HG02642 (cell line): ENCODE data around the gene CAMK2B.

Experiments
- ATAC-seq: cut with Tn5 transposase; IDR thresholded peaks from one replicate; pipeline ENCODE4 v1.9.1; 2021; ENCODE audit warnings: mild to moderate bottlenecking; ENCODE audit not compliant: unreplicated experiment, poor library complexity

The CAMK2B gene

GRCh38 chr7:44311561-44312495 is 13.6 kb downstream of the CAMK2B start:
- ATAC-seq: no peak

DNA sequence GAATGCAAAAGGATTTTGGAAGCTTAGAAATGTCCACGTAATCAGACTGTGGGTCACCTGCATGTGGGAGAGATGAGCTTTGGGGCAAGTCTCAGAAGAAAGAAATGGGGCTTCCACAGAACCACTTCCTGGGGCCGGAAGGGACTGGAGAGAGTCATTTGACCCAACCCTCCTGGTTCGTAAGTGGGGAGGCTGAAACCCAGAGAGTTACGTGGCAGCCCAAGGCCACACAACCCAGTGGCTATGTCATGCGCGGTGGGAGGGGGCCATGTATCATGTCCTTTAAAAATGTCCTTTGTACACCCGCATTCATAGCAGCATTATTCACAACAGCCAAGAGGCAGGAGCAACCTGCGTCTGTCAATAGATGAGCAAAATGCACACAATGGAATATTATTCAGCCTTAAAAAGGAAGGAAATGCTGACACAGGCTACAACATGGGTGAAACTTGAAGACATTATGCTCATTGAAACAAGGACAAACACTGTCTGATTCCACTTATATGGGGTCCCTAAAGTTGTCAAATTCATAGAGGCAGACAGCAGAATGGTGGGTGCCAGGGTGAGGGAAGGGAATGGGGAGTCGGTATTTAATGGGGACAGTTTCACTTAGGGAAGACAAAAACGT is 15.1 kb downstream of the CAMK2B start:
- ATAC-seq: no peak

GRCh38 chr7:44309271-44310091 is 15.9 kb downstream of the CAMK2B start:
- peak; percentile 45 for ATAC-seq

GRCh38 chr7:44308596-44309270 is 16.7 kb downstream of the CAMK2B start:
- no peak for ATAC-seq

DNA sequence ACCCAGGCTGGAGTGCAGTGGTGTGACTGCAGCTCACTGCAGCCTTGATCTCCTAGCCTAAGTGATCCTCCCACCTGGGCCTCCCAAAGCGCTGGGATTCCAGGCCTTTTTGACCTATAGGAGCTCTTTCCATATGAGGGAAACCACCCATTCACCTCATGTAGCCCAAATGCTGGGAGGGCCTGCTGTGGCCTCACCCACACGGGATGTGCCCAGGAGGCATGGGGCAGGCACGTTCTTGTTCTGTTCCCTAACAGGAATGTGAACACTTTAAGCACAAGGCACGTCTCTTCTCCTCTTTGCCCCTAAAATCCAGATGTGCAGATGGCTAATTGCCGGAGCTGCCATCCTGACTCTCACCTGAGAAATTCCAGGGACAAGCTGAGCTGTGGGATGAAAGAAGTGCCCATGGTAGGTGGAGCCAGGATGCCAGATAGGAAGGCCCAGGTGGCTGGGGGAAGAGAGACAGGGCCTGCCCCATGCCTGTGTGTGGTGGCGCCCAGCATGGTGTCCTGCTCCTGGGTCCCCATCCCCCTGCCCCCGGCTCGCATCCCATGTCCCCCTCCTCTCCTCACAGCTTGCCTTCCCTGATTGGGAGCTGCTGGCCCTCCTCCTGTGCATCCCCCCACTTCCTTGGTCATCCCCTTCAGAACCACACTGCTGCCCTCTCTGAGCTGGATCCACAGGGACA is 17.3 kb downstream of the CAMK2B start:
- ATAC-seq: no peak

DNA sequence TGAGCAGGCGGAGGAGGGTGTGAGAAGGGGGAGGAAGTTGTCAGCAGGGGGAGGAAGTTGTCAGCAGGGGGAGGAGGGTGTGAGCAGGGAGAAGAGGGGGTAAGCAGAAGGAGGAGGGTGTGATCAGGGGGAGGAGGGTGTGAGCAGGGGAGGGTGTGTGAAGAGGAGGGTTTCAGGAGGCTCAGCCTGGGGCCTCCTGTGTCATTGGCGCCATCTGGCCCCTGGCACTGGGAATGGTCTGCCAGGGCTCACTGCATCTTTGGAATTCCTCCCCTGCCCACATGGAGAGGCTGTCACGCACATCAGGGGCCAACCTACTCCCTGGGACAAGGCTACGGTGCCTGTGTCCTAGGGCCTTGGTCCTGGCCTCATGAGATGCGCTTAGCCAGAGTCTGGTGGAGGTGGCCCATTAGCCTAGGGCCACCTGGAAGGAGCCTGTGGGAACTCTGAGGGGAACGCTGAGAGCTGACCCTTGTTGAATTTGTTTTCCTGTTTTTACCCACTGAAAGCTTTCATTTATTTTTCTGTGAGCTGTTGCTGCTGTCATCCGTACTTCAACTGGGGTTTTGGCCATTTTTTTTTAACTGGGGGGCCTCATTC is 18.0 kb downstream of the CAMK2B start:
- no peak for ATAC-seq

DNA sequence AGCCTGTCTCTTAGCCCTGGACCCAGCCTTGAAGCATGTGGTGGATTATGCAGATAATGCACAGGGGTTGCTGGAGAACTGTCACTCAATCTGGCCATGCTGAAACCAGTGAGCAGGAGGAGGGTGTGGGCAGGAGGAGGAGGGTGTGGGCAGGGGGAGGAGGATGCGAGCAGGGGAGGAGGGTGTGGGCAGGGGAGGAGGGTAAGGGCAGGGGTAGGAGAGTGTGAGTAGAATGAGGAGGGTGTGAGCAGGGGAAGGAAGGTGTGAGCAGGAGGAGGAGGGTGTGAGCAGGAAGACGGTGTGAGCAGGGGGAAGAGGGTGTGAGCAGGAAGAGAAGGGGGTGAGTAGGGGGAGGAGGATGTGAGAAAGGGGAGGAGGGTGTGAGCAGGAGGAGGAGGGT is 18.8 kb downstream of the CAMK2B start:
- no peak for ATAC-seq

DNA sequence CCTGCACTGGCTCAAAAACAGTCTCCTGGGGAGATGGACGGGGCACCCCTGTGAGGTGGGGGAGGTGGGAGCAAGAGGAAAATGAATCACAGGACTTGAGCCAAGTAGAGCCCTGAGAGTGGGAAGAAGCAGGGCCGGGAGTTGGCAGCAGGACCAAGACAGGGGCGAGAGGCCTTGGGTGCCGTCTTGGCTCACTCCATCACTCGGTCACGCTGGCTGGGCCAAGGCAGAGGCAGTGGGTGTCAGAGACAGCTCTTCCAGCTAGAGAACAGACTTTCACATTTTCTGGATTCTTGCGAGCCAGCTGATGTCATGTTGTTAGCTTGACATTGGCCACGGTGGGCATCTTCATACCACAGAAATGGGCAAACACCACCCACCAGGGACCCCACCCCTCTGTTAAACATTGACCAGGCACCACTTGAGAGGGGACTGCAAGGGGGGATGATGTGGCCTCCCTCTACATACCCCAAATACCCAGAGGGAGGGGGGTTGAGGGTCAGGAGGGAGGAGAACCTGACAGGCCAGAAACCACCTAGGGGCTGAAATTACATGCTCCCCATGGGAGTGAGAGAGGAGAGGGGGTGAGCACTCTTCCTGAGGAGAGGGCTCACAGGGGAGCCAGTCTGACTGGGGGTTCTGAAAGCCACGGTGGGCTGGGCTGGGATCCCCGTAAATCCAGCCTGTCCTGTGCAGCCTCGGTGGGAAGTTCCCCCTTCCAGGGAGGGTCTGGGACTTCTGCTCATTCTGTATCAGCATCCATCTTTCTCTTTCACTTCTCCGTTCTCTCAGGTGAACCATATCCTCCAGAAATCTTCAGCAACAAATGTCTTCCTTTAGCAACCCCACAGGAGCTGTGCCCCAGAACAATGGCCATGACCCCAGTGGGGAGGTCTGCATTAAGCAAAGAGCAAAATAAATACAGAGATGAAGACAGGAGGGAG is 19.6 kb downstream of the CAMK2B start:
- no peak for ATAC-seq

DNA sequence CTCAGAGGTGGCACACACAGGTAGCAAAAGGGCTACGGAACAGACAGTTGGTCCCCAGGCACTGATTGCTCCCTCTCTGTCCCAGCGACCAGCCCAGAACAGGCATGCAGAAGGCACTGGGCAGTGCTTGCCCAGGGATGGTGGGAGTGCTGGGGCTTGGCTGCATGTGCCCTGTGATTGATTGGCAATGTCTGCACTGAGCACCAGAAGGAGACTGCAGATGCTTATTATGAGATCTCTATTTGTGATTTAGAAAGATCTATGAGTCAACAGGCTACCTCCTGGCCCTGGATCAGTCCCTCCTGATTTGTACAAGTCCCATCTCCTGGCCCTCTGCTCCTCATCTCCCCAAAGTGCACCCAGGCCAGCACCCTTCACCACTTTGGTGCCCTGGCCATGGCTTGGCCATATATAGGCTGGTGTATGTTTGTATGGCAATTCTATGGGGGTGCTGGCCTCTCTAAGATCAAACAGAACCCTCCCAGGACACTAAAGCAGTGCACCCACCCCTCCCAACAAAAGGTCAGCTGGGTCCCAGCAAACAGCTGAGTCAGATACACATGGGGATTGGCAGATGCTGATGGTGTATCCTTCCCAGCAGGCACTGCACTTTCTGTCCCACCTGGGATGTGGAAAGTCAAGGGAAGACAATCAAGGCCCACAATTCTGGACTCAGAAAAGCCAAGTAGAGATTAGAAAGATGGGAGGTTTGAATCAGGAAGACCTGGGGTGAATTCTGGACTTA is 30.9 kb downstream of the CAMK2B start:
- no peak for ATAC-seq

DNA sequence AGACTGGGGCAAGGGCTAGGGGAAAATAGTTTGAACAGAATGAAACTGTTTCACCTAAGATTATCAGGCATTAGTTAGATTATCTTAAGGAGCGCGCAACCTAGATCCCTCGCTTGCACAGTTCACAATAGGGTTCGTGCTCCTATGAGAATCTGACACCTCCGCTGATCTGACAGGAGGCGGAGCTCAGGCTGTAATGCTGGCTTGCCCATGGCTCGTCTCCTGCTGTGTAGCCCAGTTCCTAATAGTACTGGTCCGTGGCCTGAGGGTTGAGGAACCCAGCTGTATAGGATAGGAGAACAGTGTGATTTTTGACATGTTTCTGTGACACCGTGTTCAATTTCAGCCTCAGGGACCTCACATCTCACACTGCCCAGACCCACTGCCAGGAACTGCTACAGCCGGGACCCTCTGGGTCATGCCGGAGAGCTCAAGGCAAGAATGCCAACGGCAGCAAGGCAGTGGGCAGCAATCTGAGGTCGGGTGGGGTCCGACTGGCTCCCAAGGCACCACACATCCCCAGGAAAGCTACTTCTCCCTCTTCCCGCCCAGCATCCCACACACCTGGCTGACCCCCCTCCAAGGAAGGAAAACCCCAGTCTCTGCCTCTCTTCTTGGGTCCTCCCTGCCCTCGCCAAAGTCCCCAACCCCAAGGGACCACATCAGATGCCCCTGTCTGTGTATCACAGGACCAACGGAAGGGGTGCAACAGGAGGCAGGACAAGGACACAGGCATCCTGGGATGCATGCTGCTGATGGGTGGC is 31.7 kb downstream of the CAMK2B start:
- ATAC-seq: no peak

- no peak for ATAC-seq
Observed at GRCh38 chr7:44292876-44293560, 32.4 kb downstream of the CAMK2B start.

DNA sequence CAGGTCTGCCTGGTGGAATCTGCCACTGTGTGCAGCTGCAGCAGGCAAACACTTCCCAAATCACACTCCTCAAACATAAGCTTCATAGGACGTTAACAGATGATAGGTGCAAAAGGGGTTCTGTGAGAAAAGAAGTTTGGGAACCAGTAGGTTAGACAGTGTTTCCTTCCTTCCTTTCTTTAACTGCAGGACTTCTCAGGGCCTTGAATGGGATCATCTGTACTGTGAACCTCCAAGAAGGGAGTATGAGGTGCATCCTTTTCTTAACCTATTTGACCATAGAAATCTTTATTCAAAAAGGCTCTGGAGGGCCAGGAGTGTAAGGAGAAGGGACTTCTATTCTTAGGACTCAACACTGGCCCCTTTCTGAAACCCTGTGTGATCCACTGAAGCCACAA is 33.0 kb downstream of the CAMK2B start:
- no peak for ATAC-seq

DNA sequence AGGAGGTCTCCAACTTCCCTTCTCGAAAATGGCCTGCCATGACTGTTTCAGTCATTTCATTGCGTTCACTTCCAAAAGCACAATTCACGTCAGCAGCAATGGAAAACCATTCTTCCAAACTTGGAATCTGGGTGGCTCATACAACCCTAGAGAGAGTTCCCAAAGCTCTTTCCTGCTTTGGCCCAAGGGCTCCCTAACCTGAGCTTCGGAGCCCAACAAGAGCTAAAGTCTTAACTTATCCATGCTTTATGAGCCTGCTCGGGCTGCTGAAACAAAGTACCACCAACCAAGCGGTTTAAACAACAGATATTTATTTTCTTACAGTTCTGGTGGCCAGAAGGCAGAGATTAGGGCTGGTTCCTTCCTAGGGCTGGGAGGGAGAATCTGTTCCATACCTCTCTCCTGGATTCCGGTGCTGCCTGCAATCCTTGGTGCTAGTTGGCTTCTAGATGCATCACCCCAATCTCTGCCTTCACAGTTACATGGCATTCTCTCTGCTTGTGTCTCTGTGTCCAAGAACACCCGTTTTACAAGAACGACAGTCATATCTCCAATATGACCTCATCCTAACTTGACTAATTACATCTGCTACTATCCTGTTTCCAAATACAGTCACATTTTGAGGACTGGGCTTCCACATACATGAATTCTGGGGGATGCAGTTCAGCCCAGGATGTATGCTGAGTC is 33.5 kb downstream of the CAMK2B start:
- ATAC-seq: no peak

- no peak for ATAC-seq
Observed at GRCh38 chr7:44291066-44291732, 34.2 kb downstream of the CAMK2B start.

GRCh38 chr7:44290252-44290620 is 35.2 kb downstream of the CAMK2B start:
- ATAC-seq: no peak
